KOPT-K1 (cell line): Measurements from ENCODE around the gene FAM200A.
"Not testable (repeated sequence)": the region's sequence is repeated elsewhere in the genome, so short reads cannot be mapped to it uniquely, and the experiment has no call there.

Experiments used
- H3K27ac ChIP-seq: fragments of 200-600 bp; sonication (generic); 2 replicates; pipeline ENCODE4 v1.5.1; 2016; ENCODE audit warnings: antibody characterized with exemption, mild to moderate bottlenecking, low read depth, low read length; ENCODE audit not compliant: poor library complexity, severe bottlenecking
- H3K36me3 ChIP-seq: fragments of 200-600 bp; sonication (generic); 2 replicates; pipeline ENCODE4 v1.5.1; 2017; ENCODE audit warnings: antibody characterized with exemption, mild to moderate bottlenecking, low read length, moderate library complexity; ENCODE audit not compliant: insufficient read depth
- H3K9me3 ChIP-seq: fragments of 200-600 bp; sonication (generic); 2 replicates; pipeline ENCODE4 v1.5.1; 2017; ENCODE audit warnings: antibody characterized with exemption, low read length, mild to moderate bottlenecking; ENCODE audit not compliant: insufficient read depth, poor library complexity, severe bottlenecking

FAM200A gene

GRCh38 chr7:99551767-99552463 lies at the start of gene FAM200A:
Gene FAM200A, minus strand, starts transcription at chr7:99552114. Its CDS starts 3,707 bp downstream, at chr7:99548407.
- Histone ChIP-seq H3K27ac (peak within 1 kb of the TSS; percentile 76), H3K9me3 (no peaks in the 10 kb centered on the region), H3K36me3 (peaks cover 52% of the 10 kb centered on the region)

GRCh38 chr7:99599836-99600235 lies 47.9 kb upstream of the FAM200A start:
- Histone ChIP-seq H3K36me3 (no peaks in the 10 kb centered on the region), H3K9me3 (no peaks in the 10 kb centered on the region), H3K27ac (no peak overlapping the region)

DNA sequence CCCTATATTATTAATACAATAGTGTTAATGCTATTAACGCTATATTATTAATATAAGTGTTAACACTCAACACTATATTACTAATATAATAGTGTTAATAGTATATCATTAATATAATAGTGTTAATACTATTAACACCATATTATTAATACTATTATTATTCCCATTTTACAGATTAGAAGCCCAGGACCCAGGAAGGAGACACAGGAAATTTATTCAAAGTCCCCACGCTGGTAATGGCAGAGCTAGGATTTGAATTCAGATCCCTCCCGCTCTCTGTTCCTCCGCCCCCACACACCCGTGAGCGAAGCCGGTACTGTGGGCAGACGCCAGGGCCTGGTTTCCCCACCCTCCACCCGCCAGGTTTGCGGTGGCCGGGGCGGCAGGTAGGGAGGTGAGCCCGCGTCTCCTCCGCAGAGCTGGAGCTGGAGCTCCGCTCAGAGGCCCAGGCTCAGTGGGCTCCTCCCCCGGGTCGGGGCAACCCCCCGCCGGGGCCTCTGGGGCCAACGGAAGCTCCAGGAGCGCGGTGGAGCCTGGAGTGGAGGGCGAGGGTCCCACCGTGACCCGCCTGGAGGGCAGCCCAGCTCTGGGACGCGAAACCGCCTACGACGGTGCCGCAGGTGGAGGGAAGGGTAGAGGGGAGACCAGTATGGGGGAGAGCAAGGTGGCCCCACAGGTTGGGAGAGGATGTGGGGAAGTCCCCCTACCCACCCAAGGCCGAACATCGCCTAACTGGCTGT lies 46.0 kb upstream of the FAM200A start, which contains the start of gene TMEM225B:
TMEM225B (plus strand) TSS at position 506 of the 740 bp plus-strand sequence. CDS start 6,122 bp downstream, outside the sequence.
- no peaks in the 10 kb centered on the region for H3K9me3 ChIP-seq
- no peak within 1 kb of the TSS for H3K27ac ChIP-seq
- no peaks in the 10 kb centered on the region for H3K36me3 ChIP-seq

GRCh38 chr7:99596408-99596955 lies 44.6 kb upstream of the FAM200A start:
- no peaks in the 10 kb centered on the region for H3K36me3 ChIP-seq
- H3K9me3 ChIP-seq: no peaks in the 10 kb centered on the region
- H3K27ac ChIP-seq: no peak overlapping the region

GRCh38 chr7:99594948-99595745 lies 43.2 kb upstream of the FAM200A start:
- H3K27ac ChIP-seq: no peak overlapping the region
- no peaks in the 10 kb centered on the region for H3K36me3 ChIP-seq
- H3K9me3 ChIP-seq: no peaks in the 10 kb centered on the region

DNA sequence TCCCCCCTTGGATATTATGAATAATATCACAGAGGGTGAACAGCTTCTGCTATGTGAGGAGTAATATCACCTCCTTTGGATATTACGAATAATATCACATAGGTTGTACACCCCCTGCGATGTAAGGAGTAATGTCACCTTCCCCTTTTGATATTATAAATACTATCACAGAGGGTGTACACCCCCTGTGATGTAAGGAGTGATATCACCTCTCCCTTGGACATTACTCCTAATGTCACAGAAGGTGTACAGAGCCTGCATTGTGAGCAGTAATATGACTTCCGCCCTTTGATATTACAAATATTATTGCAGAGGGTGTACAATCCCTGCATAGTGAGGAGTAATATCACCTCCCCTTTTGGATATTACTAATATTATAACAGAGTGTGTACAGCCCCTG lies 37.0 kb upstream of the FAM200A start:
- H3K27ac ChIP-seq: no peak overlapping the region
- H3K9me3 ChIP-seq: no peaks in the 10 kb centered on the region
- no peaks in the 10 kb centered on the region for H3K36me3 ChIP-seq

- H3K27ac ChIP-seq, H3K36me3 ChIP-seq, H3K9me3 ChIP-seq: not testable (repeated sequence)
Measured at GRCh38 chr7:99580778-99581332, 28.9 kb upstream of the FAM200A start.

- H3K36me3 ChIP-seq: peaks cover 2% of the 10 kb centered on the region; the same call in 1 of the 2 replicates
- H3K9me3 ChIP-seq: no peaks in the 10 kb centered on the region
- no peak overlapping the region for H3K27ac ChIP-seq
Measured at GRCh38 chr7:99579956-99580777, 28.3 kb upstream of the FAM200A start.

GRCh38 chr7:99579281-99579955 lies 27.5 kb upstream of the FAM200A start:
- Histone ChIP-seq H3K36me3 (peaks cover 10% of the 10 kb centered on the region), H3K27ac (no peak overlapping the region), H3K9me3 (no peaks in the 10 kb centered on the region)

GRCh38 chr7:99576251-99576650 lies 24.3 kb upstream of the FAM200A start:
- no peaks in the 10 kb centered on the region for H3K9me3 ChIP-seq
- H3K36me3 ChIP-seq: peaks cover 40% of the 10 kb centered on the region
- no peak overlapping the region for H3K27ac ChIP-seq

GRCh38 chr7:99573257-99573656 lies 21.3 kb upstream of the FAM200A start:
- H3K9me3 ChIP-seq: no peaks in the 10 kb centered on the region
- no peak overlapping the region for H3K27ac ChIP-seq
- H3K36me3 ChIP-seq: peaks cover 69% of the 10 kb centered on the region

GRCh38 chr7:99571768-99572167 lies 19.9 kb upstream of the FAM200A start:
- Histone ChIP-seq H3K27ac (no peak overlapping the region), H3K9me3 (no peaks in the 10 kb centered on the region), H3K36me3 (peaks cover 83% of the 10 kb centered on the region)

- not testable (repeated sequence) for H3K27ac ChIP-seq, H3K9me3 ChIP-seq
- peaks cover 98% of the 10 kb centered on the region for H3K36me3 ChIP-seq
Measured at GRCh38 chr7:99568770-99569169, 16.9 kb upstream of the FAM200A start.
